ENCODE results near the gene RPL4. TPM values are rescaled to one million over a fixed set of nuclear protein-coding genes. Genes with fewer than 3 reads are reported as not detected.

The RPL4 gene
- total and polyA plus RNA-seq, 4 donors = 323 to 1,638 (median 1,440) TPM

DNA sequence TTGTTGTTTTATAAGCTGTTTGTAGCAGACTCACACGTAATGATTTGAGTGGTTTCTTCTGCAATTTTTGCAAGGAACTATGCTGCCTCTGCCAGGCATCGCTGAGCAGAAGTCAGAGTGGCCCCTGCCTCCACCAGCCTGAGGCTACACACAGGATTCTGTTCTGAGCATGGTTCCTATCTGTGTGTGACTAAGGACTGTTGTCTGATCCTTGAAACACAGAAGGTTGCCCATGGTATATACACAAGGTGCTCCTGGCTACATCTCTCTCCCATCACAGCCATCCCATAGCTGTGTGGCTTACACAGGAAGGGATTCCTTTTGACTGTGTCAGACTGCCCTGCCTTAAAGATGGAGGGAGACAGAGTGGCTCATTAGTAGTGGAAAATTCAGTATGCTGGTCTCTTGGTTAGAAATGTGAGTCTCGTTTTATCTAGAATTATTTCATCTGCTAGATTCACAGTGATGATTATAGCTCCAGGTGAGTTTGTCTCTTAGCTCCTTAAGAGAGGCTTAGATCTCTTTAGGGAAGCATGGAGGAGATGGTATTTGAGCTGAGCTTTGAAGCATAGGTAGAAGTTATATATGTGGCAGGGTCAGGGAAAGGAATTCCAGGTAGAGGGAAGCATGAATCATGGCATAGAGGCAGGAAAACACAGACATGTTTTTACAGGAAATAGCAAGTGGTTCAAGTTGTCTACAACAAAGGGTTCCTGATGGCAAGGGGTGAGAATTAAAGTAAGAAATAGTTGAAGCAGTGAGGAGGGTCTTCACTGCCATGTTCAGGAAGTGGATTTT lies 44.6 kb downstream of the RPL4 start:
- Histone ChIP-seq H3K4me1 (ENCODE audit: control insufficient read depth in 4 of 4, insufficient read depth in 4 of 4, low read length in 3 of 4) (no peaks in the 10 kb centered on the region), H3K27ac (ENCODE audit: low read depth in 1 of 2, low read length in 2 of 2) (no peak overlapping the region), H3K27me3 (ENCODE audit: control insufficient read depth in 4 of 4, insufficient read depth in 4 of 4, low read length in 3 of 4) (no peaks in the 10 kb centered on the region), H3K4me3 (ENCODE audit: low read depth in 1 of 3, low read length in 3 of 3) (no peak overlapping the region), H3K9ac (ENCODE audit: low read depth in 1 of 2, low read length in 2 of 2) (no peak overlapping the region), H3K9me3 (ENCODE audit: control insufficient read depth in 4 of 4, low read length in 3 of 4) (no peaks in the 10 kb centered on the region), H3K36me3 (ENCODE audit: control insufficient read depth in 4 of 4, insufficient read depth in 3 of 4, low read depth in 1 of 4, low read length in 3 of 4) (peaks cover 0 to 2% (median under 1%) of the 10 kb centered on the region in 4 donors)
- WGBS = 87% methylated on average over 3 of the region's 3 CpGs
- no peak for DNase-seq (ENCODE audit: low spot score)
- no peak for TF ChIP-seq FOXA2 (IDR thresholded peaks at IDR 0.05)
- TF ChIP-seq MAX (IDR thresholded peaks at IDR 0.05) = no peak
- TF ChIP-seq NR2F2 (IDR thresholded peaks at IDR 0.05) = no peak
- TF ChIP-seq GABPA (IDR thresholded peaks at IDR 0.05 in 1 of 2, conservative IDR thresholded peaks at IDR 0.05 in 1 of 2) = no peak
- TF ChIP-seq, protein P1, sequence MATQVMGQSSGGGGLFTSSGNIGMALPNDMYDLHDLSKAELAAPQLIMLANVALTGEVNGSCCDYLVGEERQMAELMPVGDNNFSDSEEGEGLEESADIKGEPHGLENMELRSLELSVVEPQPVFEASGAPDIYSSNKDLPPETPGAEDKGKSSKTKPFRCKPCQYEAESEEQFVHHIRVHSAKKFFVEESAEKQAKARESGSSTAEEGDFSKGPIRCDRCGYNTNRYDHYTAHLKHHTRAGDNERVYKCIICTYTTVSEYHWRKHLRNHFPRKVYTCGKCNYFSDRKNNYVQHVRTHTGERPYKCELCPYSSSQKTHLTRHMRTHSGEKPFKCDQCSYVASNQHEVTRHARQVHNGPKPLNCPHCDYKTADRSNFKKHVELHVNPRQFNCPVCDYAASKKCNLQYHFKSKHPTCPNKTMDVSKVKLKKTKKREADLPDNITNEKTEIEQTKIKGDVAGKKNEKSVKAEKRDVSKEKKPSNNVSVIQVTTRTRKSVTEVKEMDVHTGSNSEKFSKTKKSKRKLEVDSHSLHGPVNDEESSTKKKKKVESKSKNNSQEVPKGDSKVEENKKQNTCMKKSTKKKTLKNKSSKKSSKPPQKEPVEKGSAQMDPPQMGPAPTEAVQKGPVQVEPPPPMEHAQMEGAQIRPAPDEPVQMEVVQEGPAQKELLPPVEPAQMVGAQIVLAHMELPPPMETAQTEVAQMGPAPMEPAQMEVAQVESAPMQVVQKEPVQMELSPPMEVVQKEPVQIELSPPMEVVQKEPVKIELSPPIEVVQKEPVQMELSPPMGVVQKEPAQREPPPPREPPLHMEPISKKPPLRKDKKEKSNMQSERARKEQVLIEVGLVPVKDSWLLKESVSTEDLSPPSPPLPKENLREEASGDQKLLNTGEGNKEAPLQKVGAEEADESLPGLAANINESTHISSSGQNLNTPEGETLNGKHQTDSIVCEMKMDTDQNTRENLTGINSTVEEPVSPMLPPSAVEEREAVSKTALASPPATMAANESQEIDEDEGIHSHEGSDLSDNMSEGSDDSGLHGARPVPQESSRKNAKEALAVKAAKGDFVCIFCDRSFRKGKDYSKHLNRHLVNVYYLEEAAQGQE (IDR thresholded peaks at IDR 0.05) = no peak
- TF ChIP-seq HNF4A (conservative IDR thresholded peaks at IDR 0.05) = no peak
- no peak for TF ChIP-seq YY1 (IDR thresholded peaks at IDR 0.05)
- no peak for TF ChIP-seq TAF1 (conservative IDR thresholded peaks at IDR 0.05)
- TF ChIP-seq JUND (IDR thresholded peaks at IDR 0.05) = no peak
- no peak for TF ChIP-seq ZBTB33 (IDR thresholded peaks at IDR 0.05)
- no peak for TF ChIP-seq EGR1 (IDR thresholded peaks at IDR 0.05; ENCODE audit: low read depth in 2 of 2)
- TF ChIP-seq ATF3 (IDR thresholded peaks at IDR 0.05) = no peak
- TF ChIP-seq, protein P2, sequence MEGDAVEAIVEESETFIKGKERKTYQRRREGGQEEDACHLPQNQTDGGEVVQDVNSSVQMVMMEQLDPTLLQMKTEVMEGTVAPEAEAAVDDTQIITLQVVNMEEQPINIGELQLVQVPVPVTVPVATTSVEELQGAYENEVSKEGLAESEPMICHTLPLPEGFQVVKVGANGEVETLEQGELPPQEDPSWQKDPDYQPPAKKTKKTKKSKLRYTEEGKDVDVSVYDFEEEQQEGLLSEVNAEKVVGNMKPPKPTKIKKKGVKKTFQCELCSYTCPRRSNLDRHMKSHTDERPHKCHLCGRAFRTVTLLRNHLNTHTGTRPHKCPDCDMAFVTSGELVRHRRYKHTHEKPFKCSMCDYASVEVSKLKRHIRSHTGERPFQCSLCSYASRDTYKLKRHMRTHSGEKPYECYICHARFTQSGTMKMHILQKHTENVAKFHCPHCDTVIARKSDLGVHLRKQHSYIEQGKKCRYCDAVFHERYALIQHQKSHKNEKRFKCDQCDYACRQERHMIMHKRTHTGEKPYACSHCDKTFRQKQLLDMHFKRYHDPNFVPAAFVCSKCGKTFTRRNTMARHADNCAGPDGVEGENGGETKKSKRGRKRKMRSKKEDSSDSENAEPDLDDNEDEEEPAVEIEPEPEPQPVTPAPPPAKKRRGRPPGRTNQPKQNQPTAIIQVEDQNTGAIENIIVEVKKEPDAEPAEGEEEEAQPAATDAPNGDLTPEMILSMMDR (IDR thresholded peaks at IDR 0.05; ENCODE audit: low read depth, low read length, missing input control) = no peak
- TF ChIP-seq RAD21 (IDR thresholded peaks at IDR 0.05) = no peak
- TF ChIP-seq FOXA1 (IDR thresholded peaks at IDR 0.05) = no peak
- TF ChIP-seq SP1 (IDR thresholded peaks at IDR 0.05) = no peak
- no peak for TF ChIP-seq HNF4G (IDR thresholded peaks at IDR 0.05)
- no peak for TF ChIP-seq RXRA (IDR thresholded peaks at IDR 0.05)

Data from liver (tissue), 9 donors.